Activated CD4-positive, alpha-beta T cell treated with anti-CD3 and anti-CD28 coated beads for 36 hours (primary cell): Measurements from ENCODE around the gene POLD1. TPM values are rescaled to one million over a fixed set of nuclear protein-coding genes. Genes with fewer than 3 reads are reported as not detected.
"Not testable (repeated sequence)": the region's sequence is repeated elsewhere in the genome, so short reads cannot be mapped to it uniquely, and the experiment has no call there.

ENCODE experiments used
- ATAC-seq: fragments of 200-7000 bp; cut with Tn5 transposase; one replicate; pipeline ENCODE4 v1.10.0; 2021; ENCODE audit warnings: mild to moderate bottlenecking, moderate library complexity
- CTCF ChIA-PET: fragments of 350-600 bp; sonication (Branson Sonifier 250); formaldehyde crosslinking; loops from one replicate; lab custom pipeline; 2021; ENCODE audit warnings: antibody characterized with exemption; lab: Charles Lee
- POLR2A ChIA-PET: fragments of 350-600 bp; sonication (Branson Sonifier 250); formaldehyde crosslinking; loops from one replicate; lab custom pipeline; 2021; ENCODE audit warnings: antibody characterized with exemption, inconsistent platforms; lab: Charles Lee
- DNase-seq: peaks from one replicate; pipeline ENCODE4 v3.0.0-alpha.2; 2020
- H3K27ac Mint-ChIP-seq: one replicate; pipeline ENCODE4 v1.8.0; 2021; ENCODE audit warnings: mixed read lengths
- H3K27me3 Mint-ChIP-seq: one replicate; pipeline ENCODE4 v1.8.0; 2021; ENCODE audit warnings: mixed read lengths
- H3K36me3 Mint-ChIP-seq: one replicate; pipeline ENCODE4 v1.8.0; 2021; ENCODE audit warnings: low read depth, mixed read lengths
- H3K4me1 Mint-ChIP-seq: one replicate; pipeline ENCODE4 v1.8.0; 2021; ENCODE audit warnings: mixed read lengths
- H3K4me3 Mint-ChIP-seq: one replicate; pipeline ENCODE4 v1.8.0; 2021; ENCODE audit warnings: mild to moderate bottlenecking, moderate library complexity, mixed read lengths
- H3K9me3 Mint-ChIP-seq: one replicate; pipeline ENCODE4 v1.8.0; 2021; ENCODE audit warnings: low read depth, mixed read lengths
- intact Hi-C, 2 experiments: fragments of 100-400 bp; cut with DNase I in 1 of 2; cut with micrococcal nuclease in 1 of 2; formaldehyde crosslinking; loops; one replicate each; pipeline versions ENCODE4 v1.14.2 to v1.15.1; 2022 to 2024; cut with DNase I, micrococcal nuclease
- total RNA-seq, 2 experiments: library from RNA; stranded (reverse); gene quantifications; one replicate each; pipeline ENCODE4 v1.2.3, GENCODE V29; 2021

The POLD1 gene
- total RNA-seq, 2 experiments from 2014 or later = 220 to 227 TPM

- POLR2A ChIA-PET, H3K4me3 Mint-ChIP-seq, H3K9me3 Mint-ChIP-seq, ATAC-seq, DNase-seq, H3K36me3 Mint-ChIP-seq, H3K27ac Mint-ChIP-seq, H3K27me3 Mint-ChIP-seq, intact Hi-C loops: not testable (repeated sequence)
- peaks cover 15% of the 10 kb centered on the region for H3K4me1 Mint-ChIP-seq
- CTCF ChIA-PET = interaction anchor here (0.6 to 1.6 kb wide), 3 partner anchors 41 to 208 kb away, joined by 3 to 4 read pairs (median 4); no protein-coding TSS in a partner anchor
Measured at GRCh38 chr19:50353487-50353880, 30.7 kb upstream of the POLD1 start.

DNA sequence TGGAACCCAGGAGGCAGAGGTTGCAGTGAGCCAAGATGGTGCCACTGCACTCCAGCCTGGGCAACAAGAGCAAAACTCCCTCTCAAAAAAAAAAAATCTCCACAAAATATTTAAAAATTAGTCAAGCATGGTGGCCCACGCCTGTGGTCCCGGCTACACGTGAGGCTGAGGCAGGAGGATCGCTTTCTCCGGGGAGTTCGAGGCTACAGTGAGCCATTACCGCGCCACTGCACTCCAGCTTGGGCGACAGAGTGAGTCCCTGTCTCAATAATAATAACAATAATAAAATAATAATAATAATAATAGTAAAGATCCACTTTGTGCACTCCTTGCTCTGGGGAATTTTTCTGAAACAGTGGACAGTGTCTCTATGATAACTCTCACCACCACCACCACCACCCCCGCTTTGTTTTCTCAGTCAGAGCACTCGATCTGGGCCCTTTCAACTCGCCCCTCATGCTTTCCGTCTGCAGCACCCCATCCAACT lies 27.4 kb upstream of the POLD1 start:
- peaks cover 33% of the 10 kb centered on the region for H3K36me3 Mint-ChIP-seq
- H3K27me3 Mint-ChIP-seq = peaks cover 3% of the 10 kb centered on the region
- no peak for DNase-seq
- intact Hi-C loops = loop anchor here (1.0 to 5.0 kb wide), 12 partner anchors 12 to 446 kb away; partner anchors contain the start of genes EMC10 (in 1 of the 2), GARIN5A (in 1 of the 2), JOSD2 (in 1 of the 2) and NR1H2 (in 1 of the 2)
- no peak for ATAC-seq
- H3K27ac Mint-ChIP-seq = peak overlapping the region; percentile 99
- ChIA-PET POLR2A (interaction anchor here (0.6 to 1.4 kb wide), 4 partner anchors 9 to 122 kb away, joined by 3 to 4 read pairs (median 4); no protein-coding TSS in a partner anchor), CTCF (interaction anchor here (0.5 to 2.1 kb wide), 21 partner anchors 10 to 393 kb away, joined by 3 to 22 read pairs (median 4); partner anchors contain the start of genes JOSD2, KCNC3, NR1H2 and POLD1)
- peaks cover 40% of the 10 kb centered on the region for H3K4me1 Mint-ChIP-seq
- H3K9me3 Mint-ChIP-seq = peaks cover 4% of the 10 kb centered on the region
- peak overlapping the region; percentile 82 for H3K4me3 Mint-ChIP-seq

DNA sequence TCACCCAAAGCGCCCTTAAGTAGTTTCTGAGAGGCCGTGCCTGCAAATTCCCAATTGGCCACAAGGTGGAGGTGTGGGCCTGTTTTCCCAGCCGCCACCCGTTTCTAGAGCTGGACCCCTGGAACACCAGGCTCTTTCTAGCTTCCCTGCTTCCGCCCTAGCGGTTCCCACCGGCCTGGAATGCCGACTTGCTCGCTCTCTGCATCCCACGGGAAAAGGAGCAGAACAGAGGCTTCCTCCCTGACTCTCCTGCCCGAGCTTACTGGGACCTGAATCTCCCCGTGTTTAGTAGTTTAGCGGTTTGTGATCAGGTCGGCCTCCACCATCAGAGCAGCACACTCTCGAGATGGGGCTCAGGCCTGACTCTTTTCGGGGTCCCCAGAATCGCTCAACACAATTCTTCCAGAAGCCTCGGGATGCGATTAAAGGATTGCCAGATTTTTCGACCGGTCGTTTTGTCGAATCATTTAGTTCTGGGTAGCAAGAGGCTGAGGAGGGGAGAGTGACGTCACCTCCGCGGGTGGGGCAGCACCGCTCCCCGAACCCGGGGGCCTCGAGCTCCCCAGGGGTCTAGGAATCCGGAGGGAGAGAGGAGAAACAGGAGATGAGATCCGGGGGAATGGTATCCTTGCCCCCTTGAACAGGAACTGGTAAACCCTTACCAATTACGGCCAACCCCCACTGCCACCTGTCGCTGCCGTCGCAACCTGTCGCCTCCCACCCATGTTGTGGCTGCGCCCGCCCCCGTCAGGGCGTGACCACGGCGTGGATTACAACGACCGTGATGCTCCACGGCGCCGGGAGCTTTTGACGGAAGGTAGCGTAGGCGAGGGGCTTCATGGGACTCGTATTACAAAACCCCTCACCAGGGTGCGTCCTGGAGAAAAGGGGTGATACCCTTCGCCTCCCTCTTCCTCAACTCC lies 26.7 kb upstream of the POLD1 start:
- Mint-ChIP-seq H3K27ac (peak overlapping the region; percentile 99), H3K4me3 (peak overlapping the region; percentile 82), H3K4me1 (peaks cover 47% of the 10 kb centered on the region), H3K9me3 (peaks cover 4% of the 10 kb centered on the region), H3K36me3 (peaks cover 39% of the 10 kb centered on the region), H3K27me3 (peaks cover 3% of the 10 kb centered on the region)
- CTCF ChIA-PET = interaction anchor here (0.5 to 2.1 kb wide), 29 partner anchors 9 to 392 kb away, joined by 3 to 22 read pairs (median 4); partner anchors contain the start of genes JOSD2, KCNC3, NR1H2 and POLD1
- POLR2A ChIA-PET = interaction anchor here (1.0 to 1.4 kb wide), 2 partner anchors 10 to 27 kb away, joined by 3 to 4 read pairs; no protein-coding TSS in a partner anchor
- DNase-seq (peak; percentile 93), ATAC-seq (peak; percentile 62)
- intact Hi-C loops = loop anchor here (1.0 to 5.0 kb wide), 12 partner anchors 11 to 445 kb away; partner anchors contain the start of genes EMC10 (in 1 of the 2), GARIN5A (in 1 of the 2), JOSD2 (in 1 of the 2) and NR1H2 (in 1 of the 2)

DNA sequence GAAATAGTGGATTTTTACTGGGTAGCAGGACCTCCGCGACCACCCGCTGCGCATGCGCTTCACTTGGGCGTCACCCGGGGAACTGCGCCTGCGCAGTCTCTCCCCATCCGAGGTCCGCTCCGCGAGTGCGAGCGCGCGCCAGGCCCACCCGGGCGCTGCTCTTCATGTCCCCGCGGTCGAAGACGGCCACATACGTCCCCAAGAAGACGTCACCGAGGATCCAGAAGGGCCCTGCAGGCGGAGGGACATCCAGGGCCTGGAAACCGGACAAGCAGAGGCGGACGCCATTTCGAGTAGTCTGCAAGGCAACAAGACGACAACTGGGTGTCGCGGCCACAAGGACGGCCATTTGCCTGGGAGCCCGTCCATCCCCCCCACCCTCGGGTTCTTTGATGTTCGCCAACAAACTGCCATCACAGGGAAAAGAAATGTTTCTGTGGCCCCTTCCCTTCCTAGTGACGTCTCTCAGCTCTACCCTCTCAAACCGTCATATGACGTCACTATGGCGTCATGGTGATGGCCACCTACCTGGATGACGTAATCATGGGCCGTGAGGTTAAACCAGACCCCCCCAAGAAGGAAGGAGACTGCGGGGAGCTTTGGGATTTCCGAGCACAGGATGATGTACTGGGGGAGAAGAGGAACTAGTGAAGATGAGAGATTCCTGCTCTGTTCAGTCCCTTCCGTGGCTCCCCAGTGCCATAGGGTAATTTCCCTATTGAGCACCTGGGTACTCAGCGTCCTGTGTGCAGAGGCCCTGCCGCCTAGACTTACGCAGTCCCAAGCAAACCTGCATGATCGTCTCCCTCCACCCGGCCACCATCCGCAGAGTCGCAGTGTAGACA lies 25.4 kb upstream of the POLD1 start:
- Mint-ChIP-seq H3K9me3 (peaks cover 4% of the 10 kb centered on the region), H3K4me3 (peak overlapping the region; percentile 82), H3K27me3 (peaks cover 3% of the 10 kb centered on the region), H3K36me3 (peaks cover 39% of the 10 kb centered on the region), H3K4me1 (peaks cover 58% of the 10 kb centered on the region), H3K27ac (peak overlapping the region; percentile 99)
- intact Hi-C loops = loop anchor here in 1 of 2 experiments (5.0 kb wide), 2 partner anchors 424 to 444 kb away; no protein-coding TSS in a partner anchor
- POLR2A ChIA-PET = no interaction called here
- DNase-seq (peak; percentile 87), ATAC-seq (peak; percentile 7)
- CTCF ChIA-PET = interaction anchor here (0.6 to 2.1 kb wide), 7 partner anchors 12 to 197 kb away, joined by 3 to 22 read pairs (median 10); partner anchors contain the start of genes JOSD2, NR1H2 and POLD1

DNA sequence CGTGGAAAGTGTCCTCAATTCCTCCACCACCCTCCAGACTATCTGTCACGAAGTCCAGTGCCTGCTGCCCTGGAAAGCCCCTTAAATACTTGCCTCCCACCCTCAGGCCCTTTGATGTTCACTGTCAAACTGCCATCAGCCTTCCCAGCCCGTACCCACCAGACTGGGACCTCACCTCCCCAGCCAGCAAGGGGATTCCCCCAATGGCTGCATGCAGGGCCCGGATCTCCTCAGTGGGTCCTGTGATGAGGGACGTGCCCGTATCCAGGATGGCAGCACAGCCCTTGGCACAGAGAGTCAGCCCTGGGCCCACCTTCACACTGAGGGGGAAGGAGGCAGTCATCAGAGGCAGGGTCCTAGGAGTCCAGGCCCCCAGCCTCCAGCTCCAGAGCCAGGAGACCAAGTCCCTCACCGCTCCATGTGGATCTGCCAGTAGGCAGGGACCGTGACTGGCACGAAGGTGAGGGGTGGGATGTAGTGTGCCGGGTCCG lies 24.8 kb upstream of the POLD1 start:
- peaks cover 4% of the 10 kb centered on the region for H3K9me3 Mint-ChIP-seq
- intact Hi-C loops = loop anchor here in 1 of 2 experiments (5.0 kb wide), 2 partner anchors 423 to 443 kb away; no protein-coding TSS in a partner anchor
- no peak for DNase-seq
- H3K27me3 Mint-ChIP-seq = peaks cover 3% of the 10 kb centered on the region
- POLR2A ChIA-PET = no interaction called here
- H3K4me1 Mint-ChIP-seq = peaks cover 63% of the 10 kb centered on the region
- H3K36me3 Mint-ChIP-seq = peaks cover 39% of the 10 kb centered on the region
- CTCF ChIA-PET = interaction anchor here (0.5 kb wide), 1 partner anchor 10 kb away, joined by 3 read pairs; no protein-coding TSS in a partner anchor
- peak overlapping the region; percentile 99 for H3K27ac Mint-ChIP-seq
- peak overlapping the region; percentile 82 for H3K4me3 Mint-ChIP-seq
- ATAC-seq = no peak

DNA sequence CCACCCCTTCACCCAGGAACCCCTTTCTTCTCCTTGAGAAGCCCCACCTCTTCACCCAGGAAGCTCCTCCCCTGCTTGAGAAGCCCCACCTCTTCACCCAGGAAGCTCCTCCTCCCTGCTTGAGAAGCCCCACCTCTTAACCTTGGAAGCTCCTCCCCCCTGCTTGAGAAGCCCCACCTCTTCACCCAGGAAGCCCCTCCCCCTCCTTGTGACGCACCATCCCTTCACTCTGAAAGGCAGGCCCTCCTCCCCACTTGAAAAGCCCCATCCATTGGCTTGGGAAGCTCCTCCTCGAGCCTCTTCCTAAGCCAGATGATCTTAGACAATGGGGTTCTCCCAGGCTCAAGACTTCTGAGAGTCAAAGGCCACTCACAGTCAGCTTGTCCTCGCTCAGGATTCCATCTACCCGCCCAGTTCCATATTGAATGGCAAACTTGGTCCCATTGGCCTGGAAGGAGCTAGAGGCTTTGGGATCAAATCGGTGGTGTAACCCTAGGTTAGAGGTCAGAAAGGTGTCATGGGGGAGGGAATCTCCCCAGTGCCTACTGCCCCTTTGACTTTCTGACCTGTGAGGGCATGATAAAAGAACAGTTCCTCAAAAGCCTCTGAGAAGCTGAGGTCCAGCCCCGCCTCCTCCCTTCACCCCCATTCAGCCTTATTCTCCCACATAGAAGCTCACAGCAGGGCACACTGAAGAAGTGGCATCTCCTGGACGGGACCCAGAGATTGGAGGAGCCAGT lies 22.7 kb upstream of the POLD1 start:
- ATAC-seq = no peak
- intact Hi-C loops = loop anchor here (5.0 to 10.0 kb wide), 3 partner anchors 296 to 1081 kb away; partner anchors contain the start of gene ACP4 (in 1 of the 2)

DNA sequence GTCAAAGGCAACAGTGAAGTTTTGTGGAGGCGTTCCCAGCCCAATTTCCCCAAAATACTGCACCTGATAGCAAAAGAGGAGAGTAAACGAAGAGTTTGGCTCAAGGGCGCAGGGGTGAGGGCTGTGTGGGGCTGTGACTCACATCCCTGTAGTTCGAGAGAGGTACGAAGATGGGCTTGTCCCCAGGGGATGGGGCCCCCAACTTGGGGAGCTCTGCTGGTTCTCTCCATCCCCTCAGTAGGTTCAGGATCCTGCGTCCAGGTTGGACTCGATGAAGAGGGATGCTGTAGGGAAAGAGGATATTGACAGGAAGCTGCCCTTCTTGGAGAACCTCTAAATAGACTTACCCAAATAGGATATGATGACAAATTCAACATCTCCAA lies 22.1 kb upstream of the POLD1 start:
- H3K36me3 Mint-ChIP-seq = peaks cover 39% of the 10 kb centered on the region
- H3K4me3 Mint-ChIP-seq = peak overlapping the region; percentile 58
- peaks cover 79% of the 10 kb centered on the region for H3K4me1 Mint-ChIP-seq
- H3K27me3 Mint-ChIP-seq = no peaks in the 10 kb centered on the region
- peak overlapping the region; percentile 99 for H3K27ac Mint-ChIP-seq
- ChIA-PET POLR2A (interaction anchor here (0.8 kb wide), 1 partner anchor 14 kb away, joined by 5 read pairs; the partner anchor contains the start of gene NR1H2), CTCF (interaction anchor here (0.6 to 2.2 kb wide), 8 partner anchors 9 to 753 kb away, joined by 3 to 7 read pairs (median 3); no protein-coding TSS in a partner anchor)
- intact Hi-C loops = loop anchor here (5.0 to 10.0 kb wide), 3 partner anchors 295 to 1080 kb away; partner anchors contain the start of gene ACP4 (in 1 of the 2)
- H3K9me3 Mint-ChIP-seq = peaks cover 4% of the 10 kb centered on the region
- no peak for ATAC-seq
- DNase-seq = peak; percentile 58

More for the DNA sequence above, 22.7 kb upstream of the POLD1 start:
- CTCF ChIA-PET = interaction anchor here (0.6 to 2.2 kb wide), 6 partner anchors 9 to 753 kb away, joined by 3 to 7 read pairs (median 3); no protein-coding TSS in a partner anchor
- POLR2A ChIA-PET = no interaction called here
- Mint-ChIP-seq H3K9me3 (peaks cover 4% of the 10 kb centered on the region), H3K4me1 (peaks cover 81% of the 10 kb centered on the region), H3K36me3 (peaks cover 39% of the 10 kb centered on the region), H3K27ac (peak overlapping the region; percentile 99), H3K4me3 (peak overlapping the region; percentile 58), H3K27me3 (no peaks in the 10 kb centered on the region)
- peak; percentile 76 for DNase-seq

DNA sequence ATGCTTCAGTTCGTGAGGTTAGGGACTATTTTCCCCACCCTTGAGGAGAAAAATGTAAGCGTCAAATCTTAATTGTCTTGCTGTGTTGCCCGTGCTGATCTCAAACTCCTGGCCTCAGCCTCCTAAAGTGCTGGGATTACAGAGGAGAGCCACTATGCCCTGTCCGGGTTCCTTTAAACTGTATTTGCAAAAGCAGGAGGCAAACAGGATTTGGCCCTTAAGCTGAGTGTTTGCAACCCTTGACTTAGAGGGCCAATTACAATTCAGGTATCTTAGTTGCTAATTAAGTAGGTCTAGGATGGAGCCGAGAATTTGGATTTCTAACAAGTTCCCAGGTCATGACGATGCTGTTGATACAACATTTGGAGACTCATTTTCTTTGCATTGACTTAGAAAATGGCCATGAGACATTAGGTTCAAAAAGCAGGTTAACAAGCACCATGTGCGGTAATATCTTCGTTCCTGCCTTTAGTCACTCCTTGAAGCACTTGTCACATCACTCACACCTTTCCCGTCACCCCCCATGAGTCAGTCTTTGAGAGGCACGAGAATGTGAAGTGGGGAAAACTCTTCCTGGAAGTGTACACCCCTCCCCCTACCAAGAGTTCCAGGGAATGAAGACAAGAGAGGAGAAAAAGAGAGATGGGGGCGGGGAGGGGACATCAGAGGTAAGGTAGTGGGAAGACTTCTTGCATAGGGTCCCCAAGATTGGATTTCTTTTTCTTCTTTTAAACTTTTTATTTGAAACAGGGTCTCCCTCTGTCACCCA lies 21.3 kb upstream of the POLD1 start:
- Mint-ChIP-seq H3K36me3 (peaks cover 39% of the 10 kb centered on the region), H3K27me3 (no peaks in the 10 kb centered on the region), H3K9me3 (peaks cover 4% of the 10 kb centered on the region), H3K27ac (peak overlapping the region; percentile 99), H3K4me3 (peak overlapping the region; percentile 58), H3K4me1 (peaks cover 81% of the 10 kb centered on the region)
- ATAC-seq (peak; percentile 50), DNase-seq (peak; percentile 76)
- CTCF ChIA-PET = interaction anchor here (0.7 to 2.5 kb wide), 7 partner anchors 8 to 317 kb away, joined by 3 to 11 read pairs (median 3); partner anchors contain the start of gene NR1H2
- intact Hi-C loops = loop anchor here (1.0 to 10.0 kb wide), 6 partner anchors 13 to 1079 kb away; partner anchors contain the start of genes ACP4 (in 1 of the 2) and NR1H2 (in 1 of the 2)
- POLR2A ChIA-PET = interaction anchor here (0.7 to 0.8 kb wide), 2 partner anchors 13 to 134 kb away, joined by 4 to 5 read pairs; partner anchors contain the start of gene NR1H2
